RCC 7860 (cell line): ENCODE data around the gene PAPLN.
A peak's percentile ranks its signal among the peaks of the same experiment; 100 is the strongest.

ENCODE experiments used
- DNase-seq: peaks from one replicate; pipeline ENCODE4 v3.0.0-alpha.2; 2015; ENCODE audit warnings: low spot score
- FAIRE-seq: peaks from 2 replicates; lab custom pipeline; 2012; peaks lifted over from hg19 to GRCh38; lab: Jason Lieb, UNC

Gene PAPLN

GRCh38 chr14:73245480-73246325 lies 8.4 kb downstream of the PAPLN start:
- FAIRE-seq: no peak
- no peak for DNase-seq

DNA sequence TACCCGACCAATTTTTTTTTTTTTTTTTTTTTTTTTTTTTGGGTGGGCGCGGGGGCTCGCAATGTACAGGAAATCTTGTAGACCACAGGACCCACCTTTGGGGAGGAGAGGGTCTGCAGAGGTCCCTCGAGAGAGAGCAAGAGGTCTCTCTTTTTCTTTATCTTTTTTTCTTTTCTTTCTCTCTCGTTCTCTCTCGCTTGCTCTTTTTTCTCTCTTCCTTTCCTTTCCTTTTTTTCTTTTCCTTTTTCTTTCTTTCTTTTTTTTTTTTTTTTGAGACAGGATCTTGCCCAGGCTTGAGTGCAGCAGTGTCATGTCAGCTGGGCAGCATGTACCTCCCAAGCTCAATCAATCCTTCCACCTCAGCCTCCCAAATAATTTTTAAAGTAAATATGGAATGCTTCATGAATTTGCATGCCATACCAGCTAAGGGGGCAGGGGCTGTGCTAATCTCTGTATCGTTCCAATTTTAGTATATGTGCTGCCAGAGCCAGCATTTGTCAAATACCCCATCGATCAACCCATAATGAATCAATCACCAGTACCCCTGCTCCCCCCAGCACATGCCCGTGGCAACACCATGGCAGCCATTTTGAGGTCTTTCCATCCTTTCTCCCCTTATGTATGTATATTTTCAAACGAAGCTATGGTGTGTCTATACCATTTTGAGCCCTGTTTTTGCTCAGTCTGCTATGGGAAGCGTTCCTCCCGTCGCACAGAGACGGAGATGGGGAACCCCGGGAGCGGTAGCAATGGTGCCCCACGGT lies 9.3 kb downstream of the PAPLN start:
- FAIRE-seq (no peak), DNase-seq (no peak)

DNA sequence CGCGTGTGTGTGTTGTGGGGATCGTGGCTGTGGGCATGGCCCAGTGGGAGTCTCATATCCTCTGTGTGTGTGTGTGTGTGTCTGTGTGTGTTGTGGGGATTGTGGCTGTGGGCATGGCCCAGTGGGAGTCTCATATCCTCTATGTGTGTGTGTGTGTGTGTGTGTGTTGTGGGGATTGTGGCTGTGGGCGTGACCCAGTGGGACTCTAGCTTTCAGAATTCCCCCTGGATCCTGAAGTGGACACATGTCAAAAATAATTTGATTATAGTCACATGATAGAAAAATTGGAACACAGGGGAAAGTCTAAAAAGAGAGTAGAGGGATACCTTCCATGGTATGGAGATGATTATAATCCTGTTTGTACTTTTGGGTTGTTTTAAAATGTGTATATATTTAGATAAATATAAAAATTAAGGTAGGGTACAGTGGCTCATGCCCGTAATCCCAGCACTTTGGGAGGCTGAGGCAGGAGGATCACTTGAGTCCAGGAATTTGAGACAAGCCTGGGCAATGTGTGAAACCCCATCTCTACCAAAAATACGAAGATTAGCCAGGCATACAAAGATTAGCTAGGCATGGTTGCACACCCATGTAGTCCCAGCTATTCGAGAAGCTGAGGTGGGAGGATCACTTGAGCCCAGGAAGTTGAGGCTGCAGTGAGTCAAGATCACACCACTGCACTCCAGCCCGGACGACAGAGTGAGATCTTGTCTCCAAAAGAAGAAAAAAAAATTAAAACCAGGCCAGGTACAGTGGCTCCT lies 11.0 kb downstream of the PAPLN start:
- DNase-seq (peak; percentile 69), FAIRE-seq (peak; percentile 91)

DNA sequence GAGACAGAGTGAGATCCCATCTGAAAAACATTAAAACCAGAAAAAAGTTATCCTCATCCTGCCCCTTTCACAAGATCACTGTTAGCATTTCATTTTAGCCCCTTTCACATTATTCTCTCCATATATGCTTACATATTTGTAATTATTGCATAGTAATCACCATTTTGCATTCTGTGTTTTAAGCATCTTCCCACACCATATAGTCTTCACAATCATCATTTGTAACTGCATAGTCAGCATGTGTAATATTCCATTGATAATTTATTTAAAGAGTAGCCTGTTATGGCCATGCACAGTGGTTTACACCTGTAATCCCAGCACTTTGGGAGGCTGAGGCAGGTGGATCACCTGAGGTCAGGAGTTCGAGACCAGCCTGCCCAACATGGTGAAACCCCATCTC lies 11.8 kb downstream of the PAPLN start:
- FAIRE-seq: no peak

DNA sequence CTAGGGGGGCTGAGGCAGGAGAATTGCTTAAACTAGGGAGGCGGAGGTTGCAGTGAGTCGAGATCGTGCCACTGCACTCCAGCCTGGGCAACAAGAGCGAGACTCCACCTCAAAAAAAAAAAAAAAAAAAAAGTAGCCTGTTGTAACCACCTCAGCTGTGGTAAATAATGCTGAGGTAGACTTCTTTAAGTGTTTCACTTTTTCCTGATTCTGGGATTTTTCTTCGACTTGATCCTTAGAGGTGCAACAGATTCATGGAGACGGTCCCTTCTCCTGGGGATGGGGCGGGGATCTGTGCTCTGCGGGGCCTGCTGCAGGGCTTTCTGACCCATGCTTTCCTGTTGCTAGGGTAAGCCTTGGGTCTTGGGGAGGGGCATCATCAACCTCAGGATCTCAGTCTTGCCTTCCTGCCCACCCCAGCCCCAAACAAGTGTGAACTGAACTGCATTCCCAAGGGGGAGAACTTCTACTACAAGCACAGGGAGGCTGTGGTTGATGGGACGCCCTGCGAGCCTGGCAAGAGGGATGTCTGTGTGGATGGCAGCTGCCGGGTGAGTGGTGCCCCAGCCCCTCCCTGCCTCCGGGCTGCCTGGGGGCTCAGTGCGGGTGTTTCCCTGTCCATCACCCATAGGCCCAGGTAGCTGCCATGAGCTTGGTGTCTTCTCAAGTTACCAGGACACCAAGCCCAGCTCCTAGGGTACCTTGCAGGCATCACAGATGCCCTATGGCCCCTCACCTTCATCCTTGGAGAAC lies 12.4 kb downstream of the PAPLN start:
- FAIRE-seq: no peak
- no peak for DNase-seq

More for the DNA sequence above, 11.8 kb downstream of the PAPLN start:
- DNase-seq: no peak

DNA sequence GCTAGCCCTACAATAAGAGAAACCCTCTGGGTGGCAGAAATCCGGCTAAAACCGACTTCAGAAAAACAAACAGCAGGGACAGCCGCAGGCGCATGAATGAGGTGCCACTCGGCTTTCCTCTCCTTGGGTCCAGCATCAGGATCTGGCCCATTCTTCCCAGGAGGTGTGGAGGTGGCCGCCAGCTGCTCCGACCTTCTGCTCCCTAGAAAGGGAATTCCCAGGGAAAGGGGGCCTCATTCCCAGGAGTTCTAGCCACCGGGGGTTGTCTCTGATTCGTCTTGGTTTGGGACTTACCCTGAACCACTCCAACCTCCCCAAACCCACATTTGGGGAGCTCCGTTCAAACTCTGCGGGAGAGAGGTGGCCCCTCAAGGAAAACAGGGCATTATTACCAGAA lies 13.0 kb downstream of the PAPLN start:
- FAIRE-seq: no peak

DNA sequence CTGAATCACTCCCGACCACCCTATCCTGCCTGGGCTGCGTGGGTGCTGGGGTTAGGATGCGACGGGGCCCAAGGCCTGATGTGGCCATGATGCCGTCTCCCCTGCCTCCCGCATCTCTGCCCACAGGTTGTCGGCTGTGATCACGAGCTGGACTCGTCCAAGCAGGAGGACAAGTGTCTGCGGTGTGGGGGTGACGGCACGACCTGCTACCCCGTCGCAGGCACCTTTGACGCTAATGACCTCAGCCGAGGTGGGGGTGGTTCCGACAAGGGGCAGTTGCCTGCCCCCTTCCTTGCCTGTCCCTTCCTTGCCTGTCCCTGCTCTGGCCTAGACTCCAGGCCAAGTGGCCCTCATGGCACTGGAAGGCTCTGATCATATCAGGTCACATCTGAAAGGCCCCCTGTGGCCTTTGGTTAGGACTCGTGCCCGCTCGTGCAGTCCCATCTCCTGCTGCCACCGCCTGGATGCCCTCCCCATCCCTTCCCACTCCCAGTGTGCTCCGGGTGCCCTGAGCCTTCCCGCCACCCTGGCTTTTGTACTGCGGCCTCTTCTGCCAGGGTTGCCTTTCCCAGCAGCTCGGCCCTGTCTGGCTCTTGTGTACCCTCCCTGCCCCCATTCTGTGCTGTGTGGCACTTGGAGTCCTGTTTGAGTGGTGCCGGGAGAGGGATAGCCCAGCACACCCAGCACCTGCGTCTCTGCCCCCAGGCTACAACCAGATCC lies 13.6 kb downstream of the PAPLN start:
- FAIRE-seq (no peak), DNase-seq (no peak)

More for the DNA sequence above, 13.0 kb downstream of the PAPLN start:
- no peak for DNase-seq

DNA sequence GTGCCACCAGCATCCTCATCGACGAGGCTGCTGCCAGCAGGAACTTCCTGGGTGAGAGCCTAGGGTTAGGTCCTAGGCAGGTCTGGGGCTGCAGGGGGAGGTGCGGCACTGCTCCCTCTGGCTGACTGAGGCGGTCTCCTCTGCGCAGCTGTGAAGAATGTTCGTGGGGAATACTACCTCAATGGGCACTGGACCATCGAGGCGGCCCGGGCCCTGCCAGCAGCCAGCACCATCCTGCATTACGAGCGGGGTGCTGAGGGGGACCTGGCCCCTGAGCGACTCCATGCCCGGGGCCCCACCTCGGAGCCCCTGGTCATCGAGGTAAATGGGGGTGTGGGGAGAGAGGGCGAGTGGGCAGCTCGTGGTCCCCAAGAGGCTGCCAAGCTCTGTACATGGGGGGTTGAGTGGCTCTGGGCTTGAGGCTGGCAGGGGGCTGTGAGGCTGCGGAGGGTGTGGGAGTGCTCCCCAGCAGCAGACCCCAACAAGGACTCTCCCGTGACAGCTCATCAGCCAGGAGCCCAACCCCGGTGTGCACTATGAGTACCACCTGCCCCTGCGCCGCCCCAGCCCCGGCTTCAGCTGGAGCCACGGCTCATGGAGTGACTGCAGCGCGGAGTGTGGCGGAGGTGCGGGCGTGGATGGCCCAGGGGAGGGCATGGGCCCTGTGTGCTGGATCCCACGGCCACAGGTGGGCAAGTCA lies 14.4 kb downstream of the PAPLN start:
- no peak for DNase-seq
- FAIRE-seq: no peak

DNA sequence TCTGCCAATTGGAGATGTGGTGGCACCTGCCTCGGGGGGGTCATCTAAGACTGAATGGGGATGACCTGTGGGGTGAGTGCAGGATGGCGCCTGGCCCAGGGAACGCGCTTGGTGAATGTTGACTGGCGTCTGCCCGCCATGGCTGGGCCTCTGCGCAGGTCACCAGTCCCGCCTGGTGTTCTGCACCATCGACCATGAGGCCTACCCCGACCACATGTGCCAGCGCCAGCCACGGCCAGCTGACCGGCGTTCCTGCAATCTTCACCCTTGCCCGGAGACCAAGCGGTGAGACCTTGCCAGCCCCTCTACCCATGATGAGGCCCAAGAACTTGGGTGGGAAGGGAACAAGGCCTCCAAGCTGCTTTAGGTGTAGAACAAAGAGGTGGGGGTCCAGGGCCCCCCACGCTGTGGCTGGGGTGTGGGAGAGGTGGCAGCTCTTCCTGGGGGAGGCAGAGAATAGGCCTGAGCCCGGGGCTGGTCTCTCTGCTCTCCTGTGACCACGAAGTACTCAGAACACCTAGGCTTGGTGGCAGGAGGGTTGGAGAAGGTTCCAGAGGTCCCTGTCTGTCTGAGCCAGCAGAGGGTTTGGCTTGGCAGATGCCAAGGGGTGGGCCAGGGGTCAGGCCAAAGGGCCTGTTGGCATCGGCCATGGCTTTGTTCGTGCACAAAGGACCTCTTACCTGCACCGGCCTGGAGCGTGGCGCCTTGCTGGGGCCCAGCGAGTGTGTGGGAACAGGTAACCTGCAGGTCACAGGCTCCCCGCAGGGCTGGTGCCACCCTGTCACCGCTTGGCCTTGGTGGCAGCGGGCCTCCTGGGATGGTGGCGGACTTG lies 15.4 kb downstream of the PAPLN start:
- no peak for FAIRE-seq
- no peak for DNase-seq

DNA sequence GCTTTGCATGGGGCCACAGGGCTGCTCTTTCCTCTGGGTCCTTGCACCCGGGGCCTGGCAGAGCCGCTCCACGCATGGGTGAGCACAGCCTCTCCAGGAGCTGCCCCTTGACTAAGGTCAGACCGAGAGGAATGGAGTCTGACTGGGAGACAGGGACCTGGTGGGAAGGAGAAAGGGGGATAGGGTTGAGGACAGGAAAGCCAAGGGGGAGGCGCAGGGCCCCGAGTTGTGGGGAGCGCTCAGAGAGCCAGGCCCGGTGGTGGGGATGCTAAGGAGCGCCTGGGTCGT lies 16.0 kb downstream of the PAPLN start:
- FAIRE-seq (no peak), DNase-seq (no peak)

DNA sequence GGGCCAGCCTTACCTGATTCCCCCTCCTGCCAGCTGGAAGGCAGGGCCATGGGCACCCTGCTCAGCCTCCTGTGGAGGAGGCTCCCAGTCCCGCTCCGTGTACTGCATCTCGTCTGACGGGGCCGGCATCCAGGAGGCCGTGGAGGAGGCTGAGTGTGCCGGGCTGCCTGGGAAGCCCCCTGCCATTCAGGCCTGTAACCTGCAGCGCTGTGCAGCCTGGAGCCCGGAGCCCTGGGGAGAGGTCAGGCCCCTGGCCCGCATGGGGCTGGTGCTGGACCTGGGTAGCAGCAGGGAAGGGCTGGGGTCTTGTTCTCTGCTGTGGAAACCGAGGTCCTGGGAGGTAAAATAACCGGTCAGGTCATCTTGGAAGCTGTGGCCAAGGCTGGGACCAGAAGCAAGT lies 16.4 kb downstream of the PAPLN start:
- no peak for DNase-seq
- no peak for FAIRE-seq

DNA sequence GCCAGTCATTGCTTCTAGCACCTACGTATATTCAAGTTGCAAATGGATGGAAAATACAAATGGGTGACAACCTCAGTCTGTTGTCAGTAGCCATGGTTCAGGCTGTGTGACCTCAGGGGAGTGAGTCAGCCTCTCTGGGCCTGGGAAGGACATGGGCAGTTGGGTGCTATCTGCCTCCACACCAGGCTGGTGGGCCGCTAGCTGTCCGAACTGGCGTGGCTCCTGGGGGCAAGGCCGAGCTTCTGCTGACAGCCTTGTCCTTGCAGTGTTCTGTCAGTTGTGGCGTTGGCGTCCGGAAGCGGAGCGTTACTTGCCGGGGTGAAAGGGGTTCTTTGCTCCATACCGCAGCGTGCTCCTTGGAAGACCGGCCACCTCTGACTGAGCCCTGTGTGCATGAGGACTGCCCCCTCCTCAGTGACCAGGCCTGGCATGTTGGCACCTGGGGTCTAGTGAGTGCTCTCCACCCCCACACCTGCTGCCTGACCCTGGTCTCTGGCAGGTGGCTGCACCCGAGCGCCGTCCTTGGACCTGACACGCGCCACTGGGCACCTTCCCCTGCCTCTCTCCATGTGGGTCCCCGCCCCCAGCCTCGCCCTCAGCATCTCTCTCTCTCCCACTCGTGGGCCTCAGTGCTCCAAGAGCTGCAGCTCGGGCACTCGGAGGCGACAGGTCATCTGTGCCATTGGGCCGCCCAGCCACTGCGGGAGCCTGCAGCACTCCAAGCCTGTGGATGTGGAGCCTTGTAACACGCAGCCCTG lies 17.1 kb downstream of the PAPLN start:
- FAIRE-seq: no peak

DNA sequence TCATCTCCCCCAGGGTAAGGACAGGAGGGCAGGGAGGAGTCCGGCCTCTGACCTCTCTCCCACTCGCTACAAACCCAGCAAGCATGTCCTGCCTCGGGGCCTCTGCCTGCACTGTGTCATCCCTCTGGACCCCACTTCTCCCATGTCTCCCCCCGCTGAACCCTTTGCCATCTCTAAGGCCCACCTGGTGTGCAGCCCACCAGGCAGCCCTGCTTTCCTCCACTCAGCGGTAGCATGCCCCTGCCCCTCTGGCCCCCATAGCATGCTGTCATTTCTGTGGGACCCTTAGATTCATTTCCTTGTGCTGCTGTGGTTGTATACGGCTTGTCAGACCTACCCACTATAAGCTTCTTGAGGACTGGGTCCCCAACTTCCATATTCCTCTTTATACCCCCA lies 17.7 kb downstream of the PAPLN start:
- DNase-seq: no peak
- no peak for FAIRE-seq

More for the DNA sequence above, 17.1 kb downstream of the PAPLN start:
- DNase-seq: no peak

- FAIRE-seq: no peak
- no peak for DNase-seq
Observed at GRCh38 chr14:73255693-73256225, 18.5 kb downstream of the PAPLN start.

- DNase-seq (no peak), FAIRE-seq (no peak)
Observed at GRCh38 chr14:73258076-73258475, 20.8 kb downstream of the PAPLN start.

DNA sequence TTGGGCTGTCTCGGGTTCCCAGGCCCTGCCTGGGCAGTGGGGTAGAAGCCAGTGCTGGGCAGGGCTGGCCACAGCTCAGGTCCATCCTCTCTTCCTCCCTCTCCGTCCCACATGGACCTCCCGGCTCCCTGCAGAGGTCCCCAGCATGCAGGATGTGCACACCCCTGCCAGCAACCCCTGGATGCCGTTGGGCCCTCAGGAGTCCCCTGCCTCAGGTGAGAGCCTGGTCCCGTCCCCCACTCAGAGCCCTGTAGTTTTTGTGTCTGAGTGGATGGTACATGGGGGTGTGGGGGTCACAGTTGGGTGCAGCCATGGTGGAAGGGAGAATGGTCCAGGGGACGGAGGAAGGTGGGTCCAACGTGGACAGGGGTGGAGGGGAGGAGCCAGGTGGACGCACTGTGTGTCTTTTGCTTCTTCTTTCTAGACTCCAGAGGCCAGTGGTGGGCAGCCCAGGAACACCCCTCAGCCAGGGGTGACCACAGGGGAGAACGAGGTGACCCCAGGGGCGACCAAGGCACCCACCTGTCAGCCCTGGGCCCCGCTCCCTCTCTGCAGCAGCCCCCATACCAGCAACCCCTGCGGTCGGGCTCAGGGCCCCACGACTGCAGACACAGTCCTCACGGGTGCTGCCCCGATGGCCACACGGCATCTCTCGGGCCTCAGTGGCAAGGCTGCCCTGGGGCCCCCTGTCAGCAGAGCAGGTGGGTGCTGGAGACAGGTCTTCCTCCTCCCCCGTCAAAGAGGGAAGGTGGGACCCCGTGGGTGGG lies 21.7 kb downstream of the PAPLN start:
- no peak for DNase-seq
- no peak for FAIRE-seq

GRCh38 chr14:73259837-73260236 lies 22.5 kb downstream of the PAPLN start:
- no peak for FAIRE-seq
- DNase-seq: no peak
